NCI-H2107 treated with DMSO at 0.1 percent for 48 hours (cell line): ENCODE results near the gene PGA3.
"Not testable (repeated sequence)": the region's sequence is repeated elsewhere in the genome, so short reads cannot be mapped to it uniquely, and the experiment has no call there.

Source experiments
- DNase-seq: peaks from one replicate; lab custom pipeline; 2025; ENCODE audit not compliant: unreplicated experiment; lab: John Stamatoyannopoulos, UW

The PGA3 gene

DNA sequence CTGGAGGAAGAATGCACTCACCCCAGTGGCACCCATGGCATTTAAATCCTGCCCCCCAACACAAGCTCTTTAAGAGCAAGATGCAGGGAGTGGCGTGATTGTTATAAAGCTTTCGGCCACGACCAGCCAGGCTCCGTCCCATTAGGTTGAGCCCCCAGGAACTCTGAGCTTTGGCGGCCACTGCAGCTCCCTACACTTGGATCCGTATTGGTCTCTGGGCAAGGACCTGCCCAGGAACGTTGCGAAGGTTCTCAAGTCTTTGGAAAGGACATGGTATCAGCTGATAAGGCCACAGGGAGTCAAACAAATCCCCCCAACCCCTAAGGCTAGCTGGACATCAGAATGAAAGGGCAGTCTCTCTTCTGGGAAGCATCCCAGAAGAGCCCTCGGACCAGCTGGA is 32.7 kb upstream of the PGA3 start:
- DNase-seq = no peak

DNA sequence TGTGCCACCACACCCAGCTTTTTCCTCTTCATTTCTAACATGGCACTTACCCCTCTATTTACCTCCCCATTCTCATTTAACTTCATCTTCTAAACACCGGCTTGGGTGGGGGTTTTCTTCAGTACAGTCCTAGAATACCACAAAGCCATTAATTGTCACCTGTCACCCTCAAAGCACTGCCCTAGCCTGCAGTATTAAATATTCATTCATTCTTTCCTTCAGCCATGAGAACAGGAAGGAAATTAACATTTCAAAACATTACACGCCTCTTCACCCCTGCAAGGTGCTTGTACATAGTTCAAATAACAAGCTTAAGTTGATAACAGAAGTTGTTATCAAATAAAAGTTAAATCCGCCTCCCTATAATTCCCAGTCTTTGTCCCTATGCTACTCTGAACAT is 31.4 kb upstream of the PGA3 start:
- no peak for DNase-seq

- no peak for DNase-seq
Measured at GRCh38 chr11:61172356-61172755, 31.0 kb upstream of the PGA3 start.

DNA sequence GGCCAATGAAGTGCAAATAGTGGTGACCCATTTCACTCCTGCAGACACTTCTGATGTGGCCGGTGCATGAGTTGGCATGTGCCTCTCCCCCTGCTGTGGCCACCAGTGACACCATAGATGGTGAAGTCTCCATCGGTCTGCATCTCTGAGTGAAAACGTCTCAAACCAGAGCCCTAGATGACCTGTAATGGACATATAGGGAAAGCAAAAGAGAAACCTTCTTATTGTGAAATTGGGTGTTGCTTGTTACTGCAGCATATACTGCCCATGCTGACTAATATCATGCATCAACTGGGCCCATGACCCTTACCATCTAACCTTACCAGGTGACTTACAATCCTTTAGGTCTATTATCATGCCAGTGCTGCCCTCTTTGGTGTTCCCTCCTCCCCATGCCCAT is 30.4 kb upstream of the PGA3 start:
- DNase-seq = no peak

DNA sequence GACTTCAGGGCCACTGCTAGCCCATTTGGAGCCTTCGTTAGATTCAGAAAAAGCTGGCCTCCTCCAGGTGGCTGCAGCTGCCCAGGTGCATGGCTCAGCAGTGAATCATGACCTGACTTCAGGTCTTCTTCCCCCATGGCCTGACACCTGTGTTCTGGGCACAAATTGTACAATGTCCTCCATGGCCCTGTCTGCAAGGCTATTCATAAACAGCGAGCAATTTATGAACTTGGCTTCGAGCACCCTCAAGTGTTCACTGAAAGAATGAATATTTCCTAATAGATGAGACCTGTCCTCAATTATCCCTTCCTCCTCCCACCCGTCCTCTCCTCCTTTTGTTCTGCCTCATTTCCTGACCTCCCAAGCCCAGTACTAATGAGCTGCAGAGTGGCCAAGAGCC is 29.9 kb upstream of the PGA3 start:
- DNase-seq = peak; percentile 17

- DNase-seq = no peak
Measured at GRCh38 chr11:61174273-61174672, 29.0 kb upstream of the PGA3 start.

- DNase-seq = no peak
Measured at GRCh38 chr11:61174949-61175348, 28.4 kb upstream of the PGA3 start.

DNA sequence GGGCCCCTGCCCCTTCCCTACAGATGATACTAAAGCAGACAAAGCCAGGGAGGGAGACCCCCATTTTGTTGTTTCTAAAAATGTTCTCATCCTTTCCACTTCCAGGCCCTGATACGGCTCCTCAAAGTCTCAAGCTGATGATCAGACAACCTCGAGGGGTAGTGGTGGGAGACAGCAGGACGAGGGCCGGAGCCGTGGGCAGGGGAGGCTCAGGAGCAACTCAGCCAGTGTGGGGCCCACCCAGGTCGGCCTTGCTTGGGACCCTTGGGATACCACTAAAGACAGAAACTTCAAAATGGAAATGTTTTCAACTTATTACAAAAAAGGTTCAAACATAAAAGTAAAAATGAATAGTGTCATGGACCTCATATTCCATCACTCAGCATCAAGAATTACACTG is 26.9 kb upstream of the PGA3 start:
- no peak for DNase-seq

DNA sequence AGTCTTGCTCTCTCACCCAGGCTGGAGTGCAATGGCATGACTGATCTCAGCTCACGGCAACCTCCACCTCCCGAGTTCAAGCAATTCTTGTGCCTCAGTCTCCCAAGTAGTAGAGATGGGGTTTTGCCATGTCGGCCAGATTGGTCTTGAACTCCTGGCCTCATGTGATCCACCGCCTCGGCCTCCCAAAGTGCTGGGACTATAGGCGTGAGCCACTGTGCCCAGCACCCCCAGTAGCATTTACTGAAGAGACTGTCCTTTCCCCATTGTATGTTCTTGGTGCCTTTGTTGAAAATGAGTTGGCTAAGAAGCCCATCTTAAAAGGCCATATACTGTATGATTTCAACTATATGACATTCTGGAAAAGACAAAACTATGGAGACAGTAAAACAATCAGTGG is 23.1 kb upstream of the PGA3 start:
- not testable (repeated sequence) for DNase-seq

DNA sequence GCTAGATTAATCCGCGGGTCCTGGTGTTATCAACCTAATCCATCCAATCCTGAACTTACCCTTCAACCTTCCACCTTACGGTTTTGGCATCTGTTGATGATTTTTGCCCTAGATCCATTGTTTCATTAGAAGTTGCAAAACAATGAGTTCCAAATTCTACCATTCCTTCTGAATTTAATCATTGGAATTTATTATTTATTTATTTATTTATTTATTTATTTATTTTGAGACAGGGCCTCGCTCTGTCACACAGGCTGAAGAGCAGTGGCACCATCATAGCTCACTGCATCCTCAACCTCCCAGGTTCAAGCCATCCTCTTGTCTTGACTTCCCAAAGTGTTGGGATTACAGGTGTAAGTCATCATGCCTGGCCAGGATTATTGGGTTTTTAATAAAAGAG is 21.8 kb upstream of the PGA3 start:
- DNase-seq = no peak

DNA sequence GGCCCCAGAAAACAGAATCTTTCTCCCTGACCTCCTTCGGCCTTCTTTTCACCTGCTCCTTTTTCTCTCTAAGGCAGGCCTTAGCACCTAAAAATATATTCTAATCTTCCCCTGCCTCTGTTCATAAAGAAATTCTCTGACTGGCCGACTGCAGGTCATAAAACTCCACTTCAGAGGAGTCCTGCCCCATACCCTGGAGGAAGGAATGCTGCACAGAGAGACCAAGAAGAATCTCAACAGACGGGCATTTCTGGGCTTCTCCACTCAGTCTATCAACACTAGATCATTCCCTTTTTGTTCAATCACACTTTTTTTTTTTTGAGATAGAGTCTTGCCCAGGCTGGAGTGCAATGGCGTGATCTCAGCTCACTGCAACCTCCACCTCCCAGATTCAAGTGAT is 19.7 kb upstream of the PGA3 start:
- DNase-seq = no peak

DNA sequence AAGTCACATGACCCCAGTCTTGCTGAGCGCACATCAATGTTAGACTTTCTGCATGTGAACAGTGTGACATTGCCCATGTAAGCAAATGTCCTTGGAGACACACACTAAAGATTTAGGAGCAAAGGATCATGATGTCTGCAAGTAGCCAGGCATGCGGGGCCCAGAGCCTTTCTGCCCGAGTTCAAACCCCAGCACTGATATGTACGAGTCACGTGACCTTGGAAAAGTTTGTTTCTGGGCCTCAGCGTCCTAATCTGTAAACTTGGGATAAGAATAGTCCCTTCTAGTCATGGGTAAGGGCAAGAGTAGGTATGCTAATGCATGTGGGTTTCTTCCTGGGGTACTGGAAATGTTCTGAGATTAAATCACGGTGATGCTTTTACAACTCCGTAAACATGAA is 16.8 kb upstream of the PGA3 start:
- DNase-seq = no peak

GRCh38 chr11:61187505-61188130 is 15.7 kb upstream of the PGA3 start:
- DNase-seq = peak; percentile 66

GRCh38 chr11:61189933-61190332 is 13.4 kb upstream of the PGA3 start:
- DNase-seq = no peak

DNA sequence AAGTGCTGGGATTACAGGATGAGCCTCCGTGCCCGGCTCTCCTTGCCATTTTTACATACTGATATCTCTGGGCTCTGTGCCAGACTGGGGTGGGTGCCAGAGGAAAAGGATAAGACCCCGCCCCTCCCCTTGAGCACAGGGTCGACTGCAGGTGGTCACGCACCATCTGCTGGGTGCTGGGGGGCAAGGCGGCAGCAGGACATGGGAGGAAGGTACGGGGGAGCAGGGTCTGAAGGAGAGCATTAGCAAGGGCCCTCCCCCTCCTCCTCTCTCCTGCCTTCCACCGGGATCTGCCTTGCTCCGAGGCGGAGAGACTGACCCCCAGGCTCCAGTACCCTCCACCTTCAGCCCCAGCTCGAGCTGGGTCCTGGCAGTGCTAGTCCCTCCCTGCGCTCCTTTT is 9.7 kb upstream of the PGA3 start:
- no peak for DNase-seq

DNA sequence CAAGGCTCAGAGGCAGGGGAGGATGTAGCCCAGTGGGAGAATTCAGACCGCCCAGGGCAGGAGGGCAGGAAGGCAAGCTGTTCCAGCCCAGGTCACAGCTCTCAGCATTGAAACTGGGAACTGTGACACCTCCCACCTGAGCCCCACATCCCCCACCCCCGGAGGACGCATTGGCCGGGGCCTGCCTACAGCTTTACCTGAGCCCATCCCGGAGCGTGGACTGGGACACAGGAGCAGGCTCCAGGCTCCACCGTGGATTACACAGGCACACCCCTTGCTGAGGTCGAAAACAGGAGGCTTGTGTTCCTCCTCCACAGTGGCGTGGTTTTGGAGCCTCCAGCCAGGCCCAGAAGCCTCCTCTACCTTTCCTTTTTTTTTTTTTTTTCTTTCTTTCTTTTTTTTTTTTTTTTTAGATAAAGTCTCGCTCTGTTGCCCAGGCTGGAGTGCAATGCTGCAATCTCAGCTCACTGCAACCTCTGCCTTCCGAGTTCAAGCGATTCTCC is 9.1 kb upstream of the PGA3 start:
- no peak for DNase-seq

GRCh38 chr11:61194981-61195695 is 8.2 kb upstream of the PGA3 start:
- no peak for DNase-seq

GRCh38 chr11:61195719-61196118 is 7.6 kb upstream of the PGA3 start:
- DNase-seq = no peak

DNA sequence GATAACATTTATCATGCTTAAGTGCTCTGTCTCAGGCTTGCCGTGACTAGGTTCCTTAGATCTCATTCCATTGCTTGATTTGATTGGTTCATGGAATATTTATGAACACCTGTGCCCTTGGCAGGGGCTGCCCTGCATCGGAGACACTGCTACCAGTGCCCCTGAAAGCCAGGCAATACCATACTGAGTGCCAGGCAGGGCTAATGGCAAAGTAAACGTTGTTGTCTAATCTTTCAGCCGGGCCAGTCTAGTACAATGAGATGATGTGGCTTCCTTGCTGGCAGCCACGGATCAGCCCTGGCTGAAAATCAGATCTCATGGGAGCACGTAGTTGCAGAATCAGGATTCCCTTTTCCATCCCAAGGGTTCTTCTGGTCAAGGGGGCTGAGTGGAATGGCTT is 5.0 kb upstream of the PGA3 start:
- DNase-seq = no peak

GRCh38 chr11:61198948-61199523 is 4.3 kb upstream of the PGA3 start:
- DNase-seq = no peak

GRCh38 chr11:61201476-61201875 is 1.8 kb upstream of the PGA3 start:
- no peak for DNase-seq

DNA sequence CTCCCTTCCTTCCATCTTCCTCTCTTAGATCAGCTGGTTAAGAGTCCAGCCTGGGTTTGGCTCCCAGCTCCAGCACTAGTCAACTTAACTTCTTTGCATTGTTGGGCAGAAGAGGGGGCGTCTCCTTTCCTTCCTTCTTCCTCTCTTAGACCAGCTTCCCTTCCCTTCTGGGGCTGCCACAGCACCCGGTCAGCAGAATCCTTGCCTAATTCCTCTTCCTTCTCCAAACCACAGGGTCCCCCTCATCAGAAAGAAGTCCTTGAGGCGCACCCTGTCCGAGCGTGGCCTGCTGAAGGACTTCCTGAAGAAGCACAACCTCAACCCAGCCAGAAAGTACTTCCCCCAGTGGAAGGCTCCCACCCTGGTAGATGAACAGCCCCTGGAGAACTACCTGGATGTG is 558 bp downstream of the PGA3 start:
- not testable (repeated sequence) for DNase-seq
